Esophagus muscularis mucosa (tissue), 4 donors: ENCODE data around the gene ADGRG6. TPM values are rescaled to one million over a fixed set of nuclear protein-coding genes. Genes with fewer than 3 reads are reported as not detected.

ENCODE experiments used
- DNase-seq: peaks from one replicate; pipeline ENCODE4 v3.0.0-alpha.2; 2017; ENCODE audit errors: extremely low spot score
- H3K27ac ChIP-seq, 4 donors: fragments of 200-600 bp; sonication (generic); replicated peaks in 1 of 4; 1 replicate in 3 of 4; 2 replicates in 1 of 4; pipeline ENCODE4 v1.5.1; 2016 to 2019; ENCODE audit warnings: mild to moderate bottlenecking in 1 of 4
- H3K27me3 ChIP-seq, 4 donors: fragments of 200-600 bp; sonication (generic); one replicate each; pipeline versions ENCODE4 v1.5.1 to v1.6.0; 2016 to 2019
- H3K36me3 ChIP-seq, 4 donors: fragments of 200-600 bp; sonication (generic); one replicate each; pipeline ENCODE4 v1.5.1; 2016 to 2019
- H3K4me1 ChIP-seq, 4 donors: fragments of 200-600 bp; sonication (generic); one replicate each; pipeline ENCODE4 v1.5.1; 2016 to 2019
- H3K4me3 ChIP-seq, 4 donors: fragments of 200-600 bp; sonication (generic); 1 replicate in 2 of 4; 2 replicates in 2 of 4; pipeline ENCODE4 v1.5.1; 2016 to 2019; ENCODE audit warnings: mild to moderate bottlenecking in 4 of 4, moderate library complexity in 1 of 4
- H3K9me3 ChIP-seq, 4 donors: fragments of 200-600 bp; sonication (generic); 1 replicate in 3 of 4; 2 replicates in 1 of 4; pipeline ENCODE4 v1.5.1; 2016 to 2019
- CTCF ChIP-seq, 3 experiments: fragments of 200-600 bp in 2 of 3; fragments of 450-650 bp in 1 of 3; sonication (generic) in 2 of 3; IDR thresholded peaks; one replicate each; pipeline ENCODE4 v1.5.1; 2017 to 2019; ENCODE audit warnings: antibody characterized with exemption in 3 of 3, mild to moderate bottlenecking in 2 of 3, moderate library complexity in 1 of 3
- EP300 ChIP-seq: sonication (generic); formaldehyde crosslinking; IDR thresholded peaks from one replicate; pipeline ENCODE4 v1.6.1; 2017; ENCODE audit warnings: antibody characterized with exemption
- POLR2A ChIP-seq: fragments of 450-650 bp; IDR thresholded peaks from one replicate; pipeline ENCODE4 v1.6.1; 2017; ENCODE audit warnings: antibody characterized with exemption, moderate library complexity, mild to moderate bottlenecking, low read depth
- POLR2AphosphoS5 ChIP-seq, 2 donors: sonication (generic); formaldehyde crosslinking; IDR thresholded peaks; one replicate each; pipeline ENCODE4 v1.6.1; 2017; ENCODE audit warnings: antibody characterized with exemption in 2 of 2
- WGBS: methylation state at CpG from one replicate; pipeline ENCODE4 v1.1.5; 2018; 5-methylcytosine and 5-hydroxymethylcytosine counted together
- intact Hi-C: fragments of 100-400 bp; cut with DNase I; formaldehyde crosslinking; loops from one replicate; pipeline ENCODE4 v1.15.1; 2023
- total RNA-seq, 4 donors: library from RNA; depleted of rRNA; stranded (reverse); fragments of >200 nt; gene quantifications; one replicate each; pipeline versions ENCODE4 v1.1.0 to v1.2.1, GENCODE V29; 2016

Gene ADGRG6
- total RNA-seq, 4 donors from 2014 or later = 5.5 to 11.8 (median 8.0) TPM

GRCh38 chr6:142369266-142369665 is 67.5 kb downstream of the ADGRG6 start:
- no peaks in the 10 kb centered on the region for H3K4me1 ChIP-seq
- intact Hi-C loops = no loop called here
- 86% methylated on average over 1 of the region's 1 CpG for WGBS
- no peak overlapping the region for H3K4me3 ChIP-seq
- TF ChIP-seq POLR2AphosphoS5 (IDR thresholded peaks at IDR 0.05) = no peak
- no peak for TF ChIP-seq CTCF (IDR thresholded peaks at IDR 0.05)
- no peaks in the 10 kb centered on the region for H3K9me3 ChIP-seq
- H3K27me3 ChIP-seq = no peaks in the 10 kb centered on the region
- no peak overlapping the region for H3K27ac ChIP-seq
- DNase-seq = no peak
- no peaks in the 10 kb centered on the region for H3K36me3 ChIP-seq

- H3K9me3 ChIP-seq = no peaks in the 10 kb centered on the region
- H3K27me3 ChIP-seq = no peaks in the 10 kb centered on the region
Observed at GRCh38 chr6:142372348-142372747, 70.5 kb downstream of the ADGRG6 start.

GRCh38 chr6:142373268-142374090 is 71.7 kb downstream of the ADGRG6 start:
- Histone ChIP-seq H3K9me3 (no peaks in the 10 kb centered on the region), H3K36me3 (no peaks in the 10 kb centered on the region), H3K4me3 (no peak overlapping the region), H3K27ac (no peak overlapping the region), H3K4me1 (peaks cover 0 to 11% (median 4%) of the 10 kb centered on the region in 4 donors), H3K27me3 (no peaks in the 10 kb centered on the region)
- intact Hi-C loops = no loop called here
- DNase-seq = no peak
- 79% methylated on average over 2 of the region's 2 CpGs for WGBS
- TF ChIP-seq CTCF (IDR thresholded peaks at IDR 0.05) (no peak), POLR2AphosphoS5 (IDR thresholded peaks at IDR 0.05) (no peak), EP300 (no peak)

More at GRCh38 chr6:142372348-142372747, 70.5 kb downstream of the ADGRG6 start:
- DNase-seq = no peak
- 66% methylated on average over 2 of the region's 2 CpGs for WGBS
- H3K27ac ChIP-seq = no peak overlapping the region
- intact Hi-C loops = no loop called here
- H3K4me1 ChIP-seq = peaks cover 0 to 3% (median under 1%) of the 10 kb centered on the region in 4 donors
- TF ChIP-seq POLR2A (no peak), EP300 (no peak), POLR2AphosphoS5 (IDR thresholded peaks at IDR 0.05) (no peak), CTCF (IDR thresholded peaks at IDR 0.05) (no peak)
- H3K36me3 ChIP-seq = no peaks in the 10 kb centered on the region
- H3K4me3 ChIP-seq = no peak overlapping the region

GRCh38 chr6:142374091-142374770 is 72.4 kb downstream of the ADGRG6 start:
- no peaks in the 10 kb centered on the region for H3K9me3 ChIP-seq
- peaks cover 0 to 13% (median 6%) of the 10 kb centered on the region in 4 donors for H3K4me1 ChIP-seq
- H3K27me3 ChIP-seq = no peaks in the 10 kb centered on the region
- DNase-seq = no peak
- H3K4me3 ChIP-seq = no peak overlapping the region
- TF ChIP-seq CTCF (IDR thresholded peaks at IDR 0.05) (no peak), POLR2AphosphoS5 (IDR thresholded peaks at IDR 0.05) (no peak), POLR2A (no peak), EP300 (no peak)
- H3K27ac ChIP-seq = no peak overlapping the region
- WGBS = 67% methylated on average over 4 of the region's 4 CpGs
- intact Hi-C loops = no loop called here
- no peaks in the 10 kb centered on the region for H3K36me3 ChIP-seq
